Prostate gland (tissue), 2 donors: ENCODE results near the gene RGS3.

Experiments used
- CTCF ChIP-seq, 4 experiments: fragments of 200-600 bp in 2 of 4; fragments of 450-650 bp in 2 of 4; sonication (generic) in 2 of 4; IDR thresholded peaks; 1 replicate in 3 of 4; 2 replicates in 1 of 4; pipeline ENCODE4 v1.5.1; 2016 to 2019; ENCODE audit warnings: antibody characterized with exemption in 4 of 4, mild to moderate bottlenecking in 2 of 4, moderate library complexity in 2 of 4
- POLR2A ChIP-seq: fragments of 450-650 bp; IDR thresholded peaks from one replicate; pipeline ENCODE4 v1.6.1; 2016; ENCODE audit warnings: antibody characterized with exemption, mild to moderate bottlenecking
- POLR2AphosphoS5 ChIP-seq: sonication (generic); formaldehyde crosslinking; IDR thresholded peaks from one replicate; pipeline ENCODE4 v1.6.1; 2017; ENCODE audit warnings: antibody characterized with exemption

GRCh38 chr9:113608082-113608685, 144.7 kb downstream of the RGS3 start:
- TF ChIP-seq CTCF (IDR thresholded peaks at IDR 0.05) (no peak), POLR2A (no peak), POLR2AphosphoS5 (no peak)
